Measurements from ENCODE around the gene KRTAP10-7. TPM values are rescaled to one million over a fixed set of nuclear protein-coding genes. Genes with fewer than 3 reads are reported as not detected.
"Not testable (repeated sequence)": the region's sequence is repeated elsewhere in the genome, so short reads cannot be mapped to it uniquely, and the experiment has no call there.

The KRTAP10-7 gene
- total RNA-seq, 1 donor from 2014 or later, result not detected

- Histone ChIP-seq H3K9ac (ENCODE audit: low read depth in 1 of 3, low read length in 3 of 3) (no peak overlapping the region), H3K36me3 (ENCODE audit: control insufficient read depth in 3 of 3, insufficient read depth in 3 of 3, low read length in 3 of 3) (no peaks in the 10 kb centered on the region), H3K9me3 (ENCODE audit: control insufficient read depth in 3 of 3, low read length in 3 of 3) (peaks cover 0 to 7% (median 6%) of the 10 kb centered on the region in 3 donors), H3K27me3 (ENCODE audit: control insufficient read depth in 3 of 3, insufficient read depth in 3 of 3, low read length in 3 of 3) (peaks cover 13 to 33% (median 32%) of the 10 kb centered on the region in 3 donors), H3K27ac (ENCODE audit: low read depth, low read length) (no peak overlapping the region), H3K4me3 (ENCODE audit: low read length in 3 of 3) (no peak overlapping the region), H3K4me1 (ENCODE audit: control insufficient read depth in 3 of 3, insufficient read depth in 3 of 3, low read length in 3 of 3) (no peaks in the 10 kb centered on the region)
Observed at GRCh38 chr21:44640761-44641160, 40.4 kb downstream of the KRTAP10-7 start.

- peaks cover 0 to 7% (median 6%) of the 10 kb centered on the region in 3 donors for H3K9me3 ChIP-seq (ENCODE audit: control insufficient read depth in 3 of 3, low read length in 3 of 3)
- no peak overlapping the region for H3K9ac ChIP-seq (ENCODE audit: low read depth in 1 of 3, low read length in 3 of 3)
- H3K4me3 ChIP-seq (ENCODE audit: low read length in 3 of 3), result no peak overlapping the region
- no peak overlapping the region for H3K27ac ChIP-seq (ENCODE audit: low read depth, low read length)
- no peaks in the 10 kb centered on the region for H3K4me1 ChIP-seq (ENCODE audit: control insufficient read depth in 3 of 3, insufficient read depth in 3 of 3, low read length in 3 of 3)
- H3K36me3 ChIP-seq (ENCODE audit: control insufficient read depth in 3 of 3, insufficient read depth in 3 of 3, low read length in 3 of 3), result no peaks in the 10 kb centered on the region
- peaks cover 20 to 34% (median 34%) of the 10 kb centered on the region in 3 donors for H3K27me3 ChIP-seq (ENCODE audit: control insufficient read depth in 3 of 3, insufficient read depth in 3 of 3, low read length in 3 of 3)
Observed at GRCh38 chr21:44643741-44644310, 43.4 kb downstream of the KRTAP10-7 start.

DNA sequence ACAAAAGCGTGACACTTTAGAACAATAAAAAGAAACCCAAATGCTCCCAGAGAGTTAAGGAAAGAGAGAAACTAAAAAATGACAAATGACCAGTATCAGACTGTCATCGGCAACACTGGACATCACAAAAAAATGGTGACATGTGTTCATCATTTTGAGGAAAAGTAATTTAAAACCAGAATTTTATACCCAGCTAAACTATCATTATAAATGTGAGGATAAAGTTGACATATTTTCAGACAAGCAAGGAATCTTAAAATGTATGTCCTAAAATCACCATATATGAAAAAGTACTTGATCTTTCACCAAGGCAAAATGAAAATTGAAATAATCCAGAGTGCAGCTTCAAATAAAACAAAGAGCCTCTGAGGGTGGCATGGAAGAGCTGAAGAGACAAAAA, 44.5 kb downstream of the KRTAP10-7 start:
- Histone ChIP-seq H3K27me3 (ENCODE audit: control insufficient read depth in 3 of 3, insufficient read depth in 3 of 3, low read length in 3 of 3) (peaks cover 19 to 35% (median 29%) of the 10 kb centered on the region in 3 donors), H3K4me3 (ENCODE audit: low read length in 3 of 3) (no peak overlapping the region), H3K9ac (ENCODE audit: low read depth in 1 of 3, low read length in 3 of 3) (no peak overlapping the region), H3K9me3 (ENCODE audit: control insufficient read depth in 3 of 3, low read length in 3 of 3) (peaks cover 0 to 7% (median 6%) of the 10 kb centered on the region in 3 donors), H3K27ac (ENCODE audit: low read depth, low read length) (no peak overlapping the region), H3K4me1 (ENCODE audit: control insufficient read depth in 3 of 3, insufficient read depth in 3 of 3, low read length in 3 of 3) (no peaks in the 10 kb centered on the region), H3K36me3 (ENCODE audit: control insufficient read depth in 3 of 3, insufficient read depth in 3 of 3, low read length in 3 of 3) (no peaks in the 10 kb centered on the region)

- not testable (repeated sequence) for H3K4me3 ChIP-seq (ENCODE audit: low read length in 3 of 3); H3K9me3 ChIP-seq (ENCODE audit: control insufficient read depth in 3 of 3, low read length in 3 of 3); H3K27ac ChIP-seq (ENCODE audit: low read depth, low read length); H3K4me1 ChIP-seq (ENCODE audit: control insufficient read depth in 3 of 3, insufficient read depth in 3 of 3, low read length in 3 of 3); H3K36me3 ChIP-seq (ENCODE audit: control insufficient read depth in 3 of 3, insufficient read depth in 3 of 3, low read length in 3 of 3); H3K9ac ChIP-seq (ENCODE audit: low read depth in 1 of 3, low read length in 3 of 3)
- peaks cover 18 to 27% (median 26%) of the 10 kb centered on the region in 3 donors for H3K27me3 ChIP-seq (ENCODE audit: control insufficient read depth in 3 of 3, insufficient read depth in 3 of 3, low read length in 3 of 3)
Observed at GRCh38 chr21:44646366-44647221, 46.2 kb downstream of the KRTAP10-7 start, which contains the start of gene KRTAP10-11. TSS of gene KRTAP10-11 (plus strand) at chr21:44646414. CDS start at chr21:44646459, 45 bp downstream.

DNA sequence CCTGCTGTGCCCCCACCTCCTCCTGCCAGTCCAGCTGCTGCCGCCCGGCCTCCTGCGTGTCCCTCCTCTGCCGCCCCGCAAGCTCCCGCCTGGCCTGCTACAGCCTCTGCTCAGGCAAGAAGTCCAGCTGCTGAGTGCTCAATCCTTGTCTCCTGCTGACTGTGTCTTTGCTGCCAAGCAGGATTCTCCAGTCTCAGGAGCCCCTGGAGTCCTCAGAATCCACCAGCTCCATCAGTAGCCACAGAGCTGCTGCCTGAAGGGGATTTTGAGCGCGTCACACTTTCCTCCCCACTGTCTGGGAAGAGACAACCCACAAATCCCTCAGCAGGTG, 46.8 kb downstream of the KRTAP10-7 start:
- Histone ChIP-seq H3K9ac (ENCODE audit: low read depth in 1 of 3, low read length in 3 of 3) (no peak overlapping the region), H3K36me3 (ENCODE audit: control insufficient read depth in 3 of 3, insufficient read depth in 3 of 3, low read length in 3 of 3) (no peaks in the 10 kb centered on the region), H3K27ac (ENCODE audit: low read depth, low read length) (no peak overlapping the region), H3K27me3 (ENCODE audit: control insufficient read depth in 3 of 3, insufficient read depth in 3 of 3, low read length in 3 of 3) (peaks cover 18 to 27% (median 26%) of the 10 kb centered on the region in 3 donors), H3K4me3 (ENCODE audit: low read length in 3 of 3) (no peak overlapping the region), H3K4me1 (ENCODE audit: control insufficient read depth in 3 of 3, insufficient read depth in 3 of 3, low read length in 3 of 3) (no peaks in the 10 kb centered on the region), H3K9me3 (ENCODE audit: control insufficient read depth in 3 of 3, low read length in 3 of 3) (peaks cover 0 to 4% (median 0%) of the 10 kb centered on the region in 3 donors)

- Histone ChIP-seq H3K4me1 (ENCODE audit: control insufficient read depth in 3 of 3, insufficient read depth in 3 of 3, low read length in 3 of 3) (no peaks in the 10 kb centered on the region), H3K27ac (ENCODE audit: low read depth, low read length) (no peak overlapping the region), H3K9me3 (ENCODE audit: control insufficient read depth in 3 of 3, low read length in 3 of 3) (peaks cover 0 to 4% (median 0%) of the 10 kb centered on the region in 3 donors), H3K27me3 (ENCODE audit: control insufficient read depth in 3 of 3, insufficient read depth in 3 of 3, low read length in 3 of 3) (peaks cover 18 to 29% (median 28%) of the 10 kb centered on the region in 3 donors), H3K4me3 (ENCODE audit: low read length in 3 of 3) (no peak overlapping the region), H3K9ac (ENCODE audit: low read depth in 1 of 3, low read length in 3 of 3) (no peak overlapping the region), H3K36me3 (ENCODE audit: control insufficient read depth in 3 of 3, insufficient read depth in 3 of 3, low read length in 3 of 3) (no peaks in the 10 kb centered on the region)
Observed at GRCh38 chr21:44648557-44649311, 48.3 kb downstream of the KRTAP10-7 start.

GRCh38 chr21:44649521-44650100, 49.2 kb downstream of the KRTAP10-7 start:
- H3K4me3 ChIP-seq (ENCODE audit: low read length in 3 of 3), result no peak overlapping the region
- H3K27ac ChIP-seq (ENCODE audit: low read depth, low read length), result no peak overlapping the region
- no peaks in the 10 kb centered on the region for H3K9me3 ChIP-seq (ENCODE audit: control insufficient read depth in 3 of 3, low read length in 3 of 3)
- no peaks in the 10 kb centered on the region for H3K4me1 ChIP-seq (ENCODE audit: control insufficient read depth in 3 of 3, insufficient read depth in 3 of 3, low read length in 3 of 3)
- H3K9ac ChIP-seq (ENCODE audit: low read depth in 1 of 3, low read length in 3 of 3), result no peak overlapping the region
- peaks cover 18 to 37% (median 34%) of the 10 kb centered on the region in 3 donors for H3K27me3 ChIP-seq (ENCODE audit: control insufficient read depth in 3 of 3, insufficient read depth in 3 of 3, low read length in 3 of 3)
- H3K36me3 ChIP-seq (ENCODE audit: control insufficient read depth in 3 of 3, insufficient read depth in 3 of 3, low read length in 3 of 3), result no peaks in the 10 kb centered on the region

DNA sequence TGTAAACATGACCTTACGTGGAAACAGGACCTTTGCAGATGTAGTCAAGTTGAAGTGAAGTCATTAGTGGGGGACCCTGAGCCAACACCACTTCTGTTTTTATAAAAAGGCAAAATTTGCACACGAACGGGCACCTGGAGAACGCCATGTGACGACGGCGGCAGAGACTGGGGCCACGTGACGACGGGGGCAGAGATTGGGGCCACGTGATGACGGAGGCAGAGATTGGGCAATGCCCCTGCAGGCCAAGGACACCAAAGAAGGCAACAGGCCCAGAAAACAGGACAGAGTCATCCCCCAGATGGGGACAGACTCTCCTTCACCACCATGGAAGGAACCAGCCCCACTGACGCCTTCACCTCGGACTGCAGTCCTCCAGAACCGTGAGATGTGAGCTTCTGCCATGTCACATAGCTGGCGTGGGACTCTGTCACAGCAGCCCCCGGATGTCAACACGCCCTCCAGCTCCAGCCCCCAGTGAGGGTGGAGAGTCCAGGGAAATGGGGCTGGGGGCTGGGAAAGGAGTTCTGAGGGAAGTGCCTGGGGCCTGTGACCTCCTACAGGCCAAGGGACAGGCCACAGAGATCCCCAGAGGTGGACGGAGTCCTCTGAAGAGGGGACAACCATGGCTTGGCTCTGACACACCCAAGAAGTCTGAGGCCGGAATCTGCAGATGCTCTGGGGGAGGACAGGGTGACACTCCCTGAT, 50.0 kb downstream of the KRTAP10-7 start:
- Histone ChIP-seq H3K9me3 (ENCODE audit: control insufficient read depth in 3 of 3, low read length in 3 of 3) (no peaks in the 10 kb centered on the region), H3K4me3 (ENCODE audit: low read length in 3 of 3) (no peak overlapping the region), H3K4me1 (ENCODE audit: control insufficient read depth in 3 of 3, insufficient read depth in 3 of 3, low read length in 3 of 3) (no peaks in the 10 kb centered on the region), H3K27me3 (ENCODE audit: control insufficient read depth in 3 of 3, insufficient read depth in 3 of 3, low read length in 3 of 3) (peaks cover 18 to 38% (median 34%) of the 10 kb centered on the region in 3 donors), H3K9ac (ENCODE audit: low read depth in 1 of 3, low read length in 3 of 3) (no peak overlapping the region), H3K36me3 (ENCODE audit: control insufficient read depth in 3 of 3, insufficient read depth in 3 of 3, low read length in 3 of 3) (no peaks in the 10 kb centered on the region), H3K27ac (ENCODE audit: low read depth, low read length) (no peak overlapping the region)

GRCh38 chr21:44650973-44651675, 50.7 kb downstream of the KRTAP10-7 start:
- H3K36me3 ChIP-seq (ENCODE audit: control insufficient read depth in 3 of 3, insufficient read depth in 3 of 3, low read length in 3 of 3), result no peaks in the 10 kb centered on the region
- H3K9ac ChIP-seq (ENCODE audit: low read depth in 1 of 3, low read length in 3 of 3), result no peak overlapping the region
- peaks cover 18 to 38% (median 34%) of the 10 kb centered on the region in 3 donors for H3K27me3 ChIP-seq (ENCODE audit: control insufficient read depth in 3 of 3, insufficient read depth in 3 of 3, low read length in 3 of 3)
- no peak overlapping the region for H3K4me3 ChIP-seq (ENCODE audit: low read length in 3 of 3)
- no peaks in the 10 kb centered on the region for H3K9me3 ChIP-seq (ENCODE audit: control insufficient read depth in 3 of 3, low read length in 3 of 3)
- no peak overlapping the region for H3K27ac ChIP-seq (ENCODE audit: low read depth, low read length)
- H3K4me1 ChIP-seq (ENCODE audit: control insufficient read depth in 3 of 3, insufficient read depth in 3 of 3, low read length in 3 of 3), result no peaks in the 10 kb centered on the region

All from skeletal muscle tissue (tissue), 4 donors.